T-cell (primary cell): ENCODE results near the gene INVS. TPM values are rescaled to one million over a fixed set of nuclear protein-coding genes. Genes with fewer than 3 reads are reported as not detected.
"Not testable (repeated sequence)": the region's sequence is repeated elsewhere in the genome, so short reads cannot be mapped to it uniquely, and the experiment has no call there.

Experiments used
- ATAC-seq, 4 experiments: fragments of 200-7000 bp in 3 of 4; fragments of 150-1000 bp in 1 of 4; cut with Tn5 transposase; replicated peaks in 1 of 4; 1 replicate in 3 of 4; 2 replicates in 1 of 4; pipeline ENCODE4 v1.10.0; 2021; ENCODE audit warnings: moderate library complexity in 3 of 4, mild to moderate bottlenecking in 2 of 4, moderate number of reproducible peaks in 1 of 4
- CTCF ChIA-PET, 2 donors: fragments of 300-600 bp; sonication (Branson Sonifier 250); formaldehyde crosslinking; loops; one replicate each; lab custom pipeline; 2022; ENCODE audit warnings: antibody characterized with exemption in 2 of 2; lab: Charles Lee
- POLR2A ChIA-PET, 2 donors: fragments of 300-600 bp; sonication (Branson Sonifier 250); formaldehyde crosslinking; loops; one replicate each; lab custom pipeline; 2022; ENCODE audit warnings: antibody characterized with exemption in 2 of 2; lab: Charles Lee
- DNase-seq, 35 experiments: peaks; one replicate each; pipeline versions ENCODE4 v3.0.0 to v3.0.0-alpha.2; 2013 to 2023
- H3K27ac ChIP-seq: one replicate; pipeline ENCODE4 v1.5.1; 2013; ENCODE audit warnings: low read length
- H3K27me3 ChIP-seq, 2 experiments: replicated peaks in 1 of 2; 1 replicate in 1 of 2; 2 replicates in 1 of 2; pipeline versions ENCODE4 v1.6.1 to v1.7.0; 2013; ENCODE audit warnings: low read length in 1 of 2, mixed read lengths in 1 of 2; ENCODE audit not compliant: control insufficient read depth in 2 of 2, insufficient read depth in 2 of 2; ENCODE audit errors: extremely low read depth in 1 of 2
- H3K36me3 ChIP-seq, 2 donors: 1 replicate in 1 of 2; 2 replicates in 1 of 2; pipeline versions ENCODE4 v1.6.1 to v1.7.0; 2013; ENCODE audit warnings: low read length in 1 of 2; ENCODE audit not compliant: control insufficient read depth in 2 of 2, insufficient read depth in 1 of 2; ENCODE audit errors: extremely low read depth in 1 of 2
- H3K4me1 ChIP-seq, 2 experiments: 1 replicate in 1 of 2; 2 replicates in 1 of 2; pipeline versions ENCODE4 v1.6.1 to v1.7.0; 2013; ENCODE audit warnings: low read length in 2 of 2, mixed read lengths in 1 of 2; ENCODE audit not compliant: insufficient read depth in 2 of 2, control insufficient read depth in 1 of 2; ENCODE audit errors: extremely low read depth in 1 of 2
- H3K4me3 ChIP-seq, 2 donors: 1 replicate in 1 of 2; 2 replicates in 1 of 2; pipeline versions ENCODE4 v1.5.1 to v1.7.0; 2013; ENCODE audit warnings: mild to moderate bottlenecking in 2 of 2, low read length in 1 of 2, moderate library complexity in 1 of 2; ENCODE audit not compliant: control insufficient read depth in 1 of 2; ENCODE audit errors: extremely low read depth in 1 of 2
- H3K9me3 ChIP-seq: 2 replicates; pipeline ENCODE4 v1.7.0; 2013
- H3K27ac Mint-ChIP-seq, 2 donors: one replicate each; pipeline ENCODE4 v1.8.0; 2020 to 2021; ENCODE audit warnings: mild to moderate bottlenecking in 2 of 2, mixed read lengths in 2 of 2
- H3K27me3 Mint-ChIP-seq, 2 donors: one replicate each; pipeline ENCODE4 v1.8.0; 2021 to 2022; ENCODE audit warnings: mixed read lengths in 2 of 2
- H3K36me3 Mint-ChIP-seq: one replicate; pipeline ENCODE4 v1.8.0; 2021; ENCODE audit warnings: mixed read lengths
- H3K4me1 Mint-ChIP-seq, 3 donors: one replicate each; pipeline ENCODE4 v1.8.0; 2020 to 2022; ENCODE audit warnings: mixed read lengths in 3 of 3, mild to moderate bottlenecking in 1 of 3
- H3K4me3 Mint-ChIP-seq, 3 donors: one replicate each; pipeline ENCODE4 v1.8.0; 2020 to 2022; ENCODE audit warnings: mild to moderate bottlenecking in 3 of 3, mixed read lengths in 3 of 3, moderate library complexity in 3 of 3
- H3K9me3 Mint-ChIP-seq, 3 donors: one replicate each; pipeline ENCODE4 v1.8.0; 2020 to 2022; ENCODE audit warnings: mixed read lengths in 3 of 3
- WGBS: methylation state at CpG from one replicate; pipeline ENCODE4 v1.1.5; 2013; ENCODE audit warnings: missing lambda C conversion rate; ENCODE audit not compliant: insufficient coverage; 5-methylcytosine and 5-hydroxymethylcytosine counted together
- total RNA-seq, 35 experiments: library from RNA in 6 of 35; stranded (reverse) in 6 of 35; fragments of 120-200 nt in 1 of 35; gene quantifications; one replicate each; pipeline versions ENCODE4 v1.2.1 to v1.2.4 and lab custom pipeline; 2013 to 2026

The INVS gene
- total RNA-seq, 5 donors from 2014 or later (not counting 1 experiment from before 2014, with no cell fraction given) = 15.6 to 21.6 (median 19.0) TPM

DNA sequence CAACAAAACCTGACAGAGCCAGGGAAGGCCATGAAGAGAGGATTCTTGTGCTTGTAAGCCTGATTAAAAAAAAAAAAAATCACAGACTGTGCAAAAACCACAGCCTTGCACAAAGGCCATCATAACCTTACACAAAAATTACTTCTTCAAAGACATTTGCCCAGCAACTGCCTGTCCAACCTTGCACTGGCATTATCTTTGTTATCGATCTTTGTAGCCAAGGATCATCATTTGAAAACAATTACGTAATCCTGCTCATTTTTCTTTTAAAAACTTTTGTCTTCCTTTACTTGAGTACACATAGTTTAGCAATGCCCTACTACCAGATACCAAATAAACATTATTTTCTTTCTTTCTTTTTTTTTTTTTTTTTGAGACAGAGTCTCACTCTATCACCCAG, 128.6 kb downstream of the INVS start:
- Mint-ChIP-seq H3K36me3 (peaks cover 53% of the 10 kb centered on the region), H3K9me3 (peaks cover 0 to 9% (median 2%) of the 10 kb centered on the region in 3 donors), H3K27me3 (no peaks in the 10 kb centered on the region), H3K27ac (no peak overlapping the region), H3K4me1 (no peaks in the 10 kb centered on the region), H3K4me3 (no peak overlapping the region)
- Histone ChIP-seq H3K4me3 (no peak overlapping the region), H3K27ac (no peak overlapping the region), H3K9me3 (no peaks in the 10 kb centered on the region), H3K36me3 (peaks cover 0 to 20% of the 10 kb centered on the region in 2 donors), H3K4me1 (no peaks in the 10 kb centered on the region), H3K27me3 (no peaks in the 10 kb centered on the region)
- DNase-seq (no peak), ATAC-seq (no peak)
- 100% methylated on average over 2 of the region's 2 CpGs for WGBS
- ChIA-PET POLR2A (no interaction called here), CTCF (no interaction called here)

- WGBS = 100% methylated on average over 1 of the region's 4 CpGs
- H3K27ac ChIP-seq = no peak overlapping the region
Observed at GRCh38 chr9:100228352-100228869, 129.4 kb downstream of the INVS start.

GRCh38 chr9:100229136-100229535, 130.1 kb downstream of the INVS start:
- Histone ChIP-seq H3K4me3 (no peak overlapping the region), H3K27ac (no peak overlapping the region), H3K9me3 (no peaks in the 10 kb centered on the region), H3K36me3 (peaks cover 0 to 20% of the 10 kb centered on the region in 2 donors), H3K4me1 (no peaks in the 10 kb centered on the region), H3K27me3 (no peaks in the 10 kb centered on the region)
- CTCF ChIA-PET = no interaction called here
- POLR2A ChIA-PET = no interaction called here
- Mint-ChIP-seq H3K27ac (no peak overlapping the region), H3K27me3 (no peaks in the 10 kb centered on the region), H3K4me3 (no peak overlapping the region), H3K9me3 (peaks cover 0 to 13% (median 2%) of the 10 kb centered on the region in 3 donors), H3K4me1 (peaks cover 0 to 3% (median 0%) of the 10 kb centered on the region in 3 donors), H3K36me3 (peaks cover 64% of the 10 kb centered on the region)
- no CpG with 5 or more reads among the region's 2 CpGs for WGBS
- ATAC-seq (no peak), DNase-seq (no peak)

More at GRCh38 chr9:100228352-100228869, 129.4 kb downstream of the INVS start:
- Mint-ChIP-seq H3K4me3 (no peak overlapping the region), H3K27ac (no peak overlapping the region), H3K4me1 (peaks cover 0 to 3% (median 0%) of the 10 kb centered on the region in 3 donors), H3K27me3 (no peaks in the 10 kb centered on the region), H3K9me3 (peaks cover 0 to 13% (median 2%) of the 10 kb centered on the region in 3 donors), H3K36me3 (peaks cover 60% of the 10 kb centered on the region)
- CTCF ChIA-PET = no interaction called here
- ATAC-seq = no peak
- Histone ChIP-seq H3K36me3 (peaks cover 0 to 20% of the 10 kb centered on the region in 2 donors), H3K9me3 (no peaks in the 10 kb centered on the region), H3K27me3 (no peaks in the 10 kb centered on the region), H3K4me1 (no peaks in the 10 kb centered on the region), H3K4me3 (no peak overlapping the region)
- POLR2A ChIA-PET = no interaction called here
- no peak for DNase-seq

DNA sequence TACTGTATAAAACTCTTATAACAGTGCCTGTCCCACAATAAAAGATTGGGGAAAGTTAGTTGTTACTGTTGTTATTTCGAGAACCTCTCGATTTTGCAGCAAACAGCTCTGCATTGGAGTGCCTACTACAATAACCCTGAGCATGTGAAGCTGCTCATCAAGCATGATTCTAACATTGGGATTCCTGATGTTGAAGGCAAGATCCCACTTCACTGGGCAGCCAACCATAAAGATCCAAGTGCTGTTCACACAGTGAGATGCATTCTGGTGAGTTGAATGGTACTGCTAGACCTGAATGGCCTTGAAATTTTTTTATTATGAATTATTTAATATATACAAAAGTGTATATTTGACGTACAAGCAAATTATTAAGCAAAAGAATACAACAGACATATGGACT, 130.5 kb downstream of the INVS start:
- H3K9me3 Mint-ChIP-seq = peaks cover 2 to 13% (median 4%) of the 10 kb centered on the region in 3 donors
- Histone ChIP-seq H3K27me3 (no peaks in the 10 kb centered on the region), H3K9me3 (no peaks in the 10 kb centered on the region), H3K36me3 (peaks cover 0 to 20% of the 10 kb centered on the region in 2 donors), H3K27ac (no peak overlapping the region), H3K4me3 (no peak overlapping the region), H3K4me1 (no peaks in the 10 kb centered on the region)
- H3K36me3 Mint-ChIP-seq = peaks cover 68% of the 10 kb centered on the region
- no CpG with 5 or more reads among the region's 3 CpGs for WGBS
- no peaks in the 10 kb centered on the region for H3K27me3 Mint-ChIP-seq
- ChIA-PET POLR2A (no interaction called here), CTCF (no interaction called here)
- no peak overlapping the region for H3K27ac Mint-ChIP-seq
- ATAC-seq = no peak
- H3K4me3 Mint-ChIP-seq = no peak overlapping the region
- DNase-seq = no peak
- peaks cover 0 to 3% (median 0%) of the 10 kb centered on the region in 3 donors for H3K4me1 Mint-ChIP-seq

GRCh38 chr9:100236986-100237385, 137.9 kb downstream of the INVS start:
- 98% methylated on average over 5 of the region's 7 CpGs for WGBS
- H3K27me3 Mint-ChIP-seq, H3K27ac Mint-ChIP-seq, H3K27me3 ChIP-seq, H3K36me3 ChIP-seq, H3K4me3 Mint-ChIP-seq, H3K4me1 ChIP-seq, H3K27ac ChIP-seq, H3K9me3 ChIP-seq, H3K4me1 Mint-ChIP-seq, DNase-seq, POLR2A ChIA-PET, H3K4me3 ChIP-seq, ATAC-seq, CTCF ChIA-PET: not testable (repeated sequence)
- H3K9me3 Mint-ChIP-seq = peaks cover 0 to 19% (median 11%) of the 10 kb centered on the region in 3 donors
- peaks cover 75% of the 10 kb centered on the region for H3K36me3 Mint-ChIP-seq

- no peak for DNase-seq
- H3K27me3 ChIP-seq = no peaks in the 10 kb centered on the region
- no peaks in the 10 kb centered on the region for H3K4me1 Mint-ChIP-seq
- peaks cover 51% of the 10 kb centered on the region for H3K36me3 Mint-ChIP-seq
- no peaks in the 10 kb centered on the region for H3K9me3 ChIP-seq
- no CpG with 5 or more reads among the region's 2 CpGs for WGBS
- ChIA-PET POLR2A (no interaction called here), CTCF (no interaction called here)
- no peak overlapping the region for H3K27ac ChIP-seq
- H3K4me3 ChIP-seq = no peak overlapping the region
- peaks cover 0 to 5% (median 0%) of the 10 kb centered on the region in 3 donors for H3K9me3 Mint-ChIP-seq
- ATAC-seq = no peak
- H3K36me3 ChIP-seq = peaks cover 9% of the 10 kb centered on the region in 2 donors
- H3K27me3 Mint-ChIP-seq = no peaks in the 10 kb centered on the region
- no peak overlapping the region for H3K27ac Mint-ChIP-seq
- H3K4me1 ChIP-seq = no peaks in the 10 kb centered on the region
- no peak overlapping the region for H3K4me3 Mint-ChIP-seq
Observed at GRCh38 chr9:100240512-100240911, 141.5 kb downstream of the INVS start.
